Ramos (cell line): ENCODE data around the gene SLC12A9.

Experiments used
- in situ Hi-C: fragments of 300-500 bp; cut with MboI; formaldehyde crosslinking; loops from one replicate; pipeline ENCODE4 v1.14.3; 2022; ENCODE audit warnings: low sequenced_read_pairs; ENCODE audit not compliant: unreplicated experiment

Gene SLC12A9

GRCh38 chr7:100825751-100826513, 26.6 kb upstream of the SLC12A9 start:
- in situ Hi-C loops = no loop called here

- in situ Hi-C loops = no loop called here
Observed at GRCh38 chr7:100826514-100827329, 25.8 kb upstream of the SLC12A9 start.

- in situ Hi-C loops = no loop called here
Observed at GRCh38 chr7:100827330-100828226, 24.9 kb upstream of the SLC12A9 start, which contains the start of gene EPHB4. EPHB4 (minus strand) TSS chr7:100827523; CDS start chr7:100827030, 493 bp downstream.

GRCh38 chr7:100829150-100829716, 23.3 kb upstream of the SLC12A9 start:
- in situ Hi-C loops = no loop called here

GRCh38 chr7:100830396-100830795, 22.1 kb upstream of the SLC12A9 start:
- in situ Hi-C loops = no loop called here

GRCh38 chr7:100832281-100832633, 20.3 kb upstream of the SLC12A9 start:
- in situ Hi-C loops = no loop called here

GRCh38 chr7:100835903-100836811, 16.4 kb upstream of the SLC12A9 start:
- in situ Hi-C loops = no loop called here

GRCh38 chr7:100836812-100837098, 15.8 kb upstream of the SLC12A9 start:
- in situ Hi-C loops = no loop called here

- in situ Hi-C loops = no loop called here
Observed at GRCh38 chr7:100837099-100837836, 15.2 kb upstream of the SLC12A9 start.

GRCh38 chr7:100839361-100839760, 13.2 kb upstream of the SLC12A9 start:
- in situ Hi-C loops = no loop called here

- in situ Hi-C loops = no loop called here
Observed at GRCh38 chr7:100840470-100841100, 11.9 kb upstream of the SLC12A9 start.

- in situ Hi-C loops = no loop called here
Observed at GRCh38 chr7:100847360-100847759, 5.2 kb upstream of the SLC12A9 start.

- in situ Hi-C loops = loop anchor here (10.0 to 25.0 kb wide), 2 partner anchors 150 to 1608 kb away; partner anchors contain the start of genes ALKBH4, LRWD1 and POP7
Observed at GRCh38 chr7:100854146-100854895, 1.8 kb downstream of the SLC12A9 start.

- in situ Hi-C loops = loop anchor here (10.0 to 25.0 kb wide), 2 partner anchors 150 to 1607 kb away; partner anchors contain the start of genes ALKBH4, LRWD1 and POP7
Observed at GRCh38 chr7:100854899-100855298, 2.4 kb downstream of the SLC12A9 start.

- in situ Hi-C loops = loop anchor here (10.0 to 25.0 kb wide), 2 partner anchors 151 to 1607 kb away; partner anchors contain the start of genes ALKBH4, LRWD1 and POP7
Observed at GRCh38 chr7:100855515-100855914, 3.0 kb downstream of the SLC12A9 start.

GRCh38 chr7:100856871-100857282, 4.4 kb downstream of the SLC12A9 start:
- in situ Hi-C loops = loop anchor here (10.0 to 25.0 kb wide), 2 partner anchors 152 to 1605 kb away; partner anchors contain the start of genes ALKBH4, LRWD1 and POP7

- in situ Hi-C loops = loop anchor here (10.0 to 25.0 kb wide), 2 partner anchors 155 to 1602 kb away; partner anchors contain the start of genes ALKBH4, LRWD1 and POP7
Observed at GRCh38 chr7:100859856-100860255, 7.3 kb downstream of the SLC12A9 start.
